HG03432 (cell line): ENCODE data around the gene GCC2.
"Not testable (repeated sequence)": the region's sequence is repeated elsewhere in the genome, so short reads cannot be mapped to it uniquely, and the experiment has no call there.

Source experiments
- ATAC-seq: cut with Tn5 transposase; IDR thresholded peaks from one replicate; pipeline ENCODE4 v1.9.1; 2021; ENCODE audit warnings: mild to moderate bottlenecking, moderate library complexity; ENCODE audit not compliant: unreplicated experiment

GCC2 gene

GRCh38 chr2:108556581-108556980 lies 107.6 kb downstream of the GCC2 start:
- ATAC-seq = not testable (repeated sequence)
